Tibial nerve (tissue), 4 donors: ENCODE measurements around the gene ERN1.

Experiments used
- CTCF ChIP-seq, 5 experiments: fragments of 200-600 bp in 3 of 5; fragments of 450-650 bp in 2 of 5; sonication (generic) in 3 of 5; IDR thresholded peaks; one replicate each; pipeline ENCODE4 v1.5.1; 2016 to 2019; ENCODE audit warnings: antibody characterized with exemption in 5 of 5, mild to moderate bottlenecking in 3 of 5, moderate library complexity in 2 of 5
- EP300 ChIP-seq, 2 donors: sonication (generic); formaldehyde crosslinking; IDR thresholded peaks; one replicate each; pipeline ENCODE4 v1.6.1; 2017; ENCODE audit warnings: antibody characterized with exemption in 2 of 2, mild to moderate bottlenecking in 1 of 2
- POLR2A ChIP-seq, 2 donors: fragments of 450-650 bp; IDR thresholded peaks; one replicate each; pipeline ENCODE4 v1.6.1; 2017; ENCODE audit warnings: antibody characterized with exemption in 2 of 2, mild to moderate bottlenecking in 2 of 2, moderate library complexity in 2 of 2

DNA sequence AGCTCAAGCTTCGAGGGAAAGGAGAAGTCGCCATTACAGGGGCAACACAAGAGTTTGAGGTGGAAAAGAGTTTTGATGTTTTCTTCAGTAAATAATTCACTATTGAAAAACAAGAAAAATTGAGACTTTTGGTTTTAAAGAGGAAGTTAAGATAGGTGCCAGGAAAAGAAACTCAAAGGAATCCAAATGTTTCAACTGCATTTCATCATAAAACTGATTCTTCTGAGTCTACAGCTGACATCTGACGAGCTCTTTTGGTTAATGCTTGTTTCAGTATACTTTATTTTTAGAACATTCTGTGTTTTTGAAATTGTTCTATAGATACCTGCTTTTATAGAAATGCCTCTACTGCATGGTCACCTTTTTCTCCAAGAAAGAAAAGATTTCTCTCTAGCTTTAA, 54.0 kb downstream of the ERN1 start:
- TF ChIP-seq POLR2A (IDR thresholded peaks at IDR 0.05) = no peak
- TF ChIP-seq CTCF (IDR thresholded peaks at IDR 0.05) = no peak
- TF ChIP-seq EP300 (IDR thresholded peaks at IDR 0.05) = no peak
